Fibroblast of skin of left quadriceps (primary cell): Measurements from ENCODE around the gene DEF6.

Experiments
- DNase-seq, 2 experiments: peaks; one replicate each; pipeline ENCODE4 v3.0.0-alpha.2; 2013; ENCODE audit warnings: low read depth in 2 of 2

The DEF6 gene, protein sequence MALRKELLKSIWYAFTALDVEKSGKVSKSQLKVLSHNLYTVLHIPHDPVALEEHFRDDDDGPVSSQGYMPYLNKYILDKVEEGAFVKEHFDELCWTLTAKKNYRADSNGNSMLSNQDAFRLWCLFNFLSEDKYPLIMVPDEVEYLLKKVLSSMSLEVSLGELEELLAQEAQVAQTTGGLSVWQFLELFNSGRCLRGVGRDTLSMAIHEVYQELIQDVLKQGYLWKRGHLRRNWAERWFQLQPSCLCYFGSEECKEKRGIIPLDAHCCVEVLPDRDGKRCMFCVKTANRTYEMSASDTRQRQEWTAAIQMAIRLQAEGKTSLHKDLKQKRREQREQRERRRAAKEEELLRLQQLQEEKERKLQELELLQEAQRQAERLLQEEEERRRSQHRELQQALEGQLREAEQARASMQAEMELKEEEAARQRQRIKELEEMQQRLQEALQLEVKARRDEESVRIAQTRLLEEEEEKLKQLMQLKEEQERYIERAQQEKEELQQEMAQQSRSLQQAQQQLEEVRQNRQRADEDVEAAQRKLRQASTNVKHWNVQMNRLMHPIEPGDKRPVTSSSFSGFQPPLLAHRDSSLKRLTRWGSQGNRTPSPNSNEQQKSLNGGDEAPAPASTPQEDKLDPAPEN

GRCh38 chr6:35297601-35298481, at the start of gene DEF6:
TSS of gene DEF6 (plus strand) at chr6:35297818. CDS start at chr6:35297857, 39 bp downstream.
- DNase-seq = peak; percentile 59 to 67

DNA sequence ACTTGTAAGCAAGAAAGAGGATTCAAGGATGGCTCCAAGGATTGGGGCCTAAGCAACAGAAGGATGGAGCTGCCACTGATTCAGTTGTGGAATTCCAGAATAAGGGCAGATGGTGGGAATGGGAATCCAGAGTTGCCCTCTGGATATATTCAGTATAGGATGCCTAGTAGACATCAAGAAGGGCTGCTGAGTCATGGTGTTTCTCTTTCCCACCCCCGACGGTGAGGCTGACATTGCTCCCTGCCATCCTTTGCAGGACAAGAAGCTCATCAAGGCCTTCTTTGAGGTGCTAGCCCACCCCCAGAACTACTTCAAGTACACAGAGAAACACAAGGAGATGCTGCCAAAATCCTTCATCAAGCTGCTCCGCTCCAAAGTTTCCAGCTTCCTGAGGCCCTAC, 49.3 kb upstream of the DEF6 start:
- no peak for DNase-seq

DNA sequence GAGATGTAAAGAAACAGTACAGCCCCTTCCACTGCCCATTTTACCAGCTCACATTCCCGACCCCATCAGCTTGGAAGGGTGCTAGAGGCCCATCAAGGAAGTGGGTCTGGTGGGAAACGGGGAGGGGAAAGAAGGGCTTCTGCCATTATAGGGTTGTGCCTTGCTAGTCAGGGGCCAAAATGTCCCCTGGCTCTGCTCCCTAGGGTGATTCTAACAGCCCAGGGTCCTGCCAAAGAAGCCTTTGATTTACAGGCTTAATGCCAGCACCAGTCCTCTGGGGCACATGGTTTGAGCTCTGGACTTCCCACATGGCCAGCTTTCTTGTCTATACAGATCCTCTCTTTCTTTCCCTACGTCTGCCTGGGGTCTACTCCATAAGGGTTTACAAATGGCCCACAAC, 48.7 kb upstream of the DEF6 start:
- DNase-seq = no peak

DNA sequence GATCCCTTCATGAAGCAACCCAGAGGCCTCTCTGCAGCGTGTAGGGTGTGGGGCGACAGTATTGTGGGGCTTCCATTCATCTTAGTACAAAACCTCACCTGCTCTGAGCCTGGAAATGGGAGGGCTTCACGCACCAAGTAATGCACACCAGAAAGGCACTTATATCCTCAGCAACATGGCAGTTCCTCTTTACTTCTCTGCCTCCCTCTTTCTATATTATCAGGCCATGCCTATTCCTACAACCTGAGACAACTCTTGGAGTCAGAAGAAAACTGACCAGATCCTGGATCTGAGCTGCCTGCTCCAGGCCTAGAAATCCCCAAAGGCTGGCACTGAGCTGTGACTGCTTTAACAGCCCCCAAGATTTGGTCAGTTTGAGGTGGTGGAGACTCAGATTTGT, 45.7 kb upstream of the DEF6 start:
- DNase-seq = no peak

- DNase-seq = no peak
Observed at GRCh38 chr6:35253249-35253648, 44.4 kb upstream of the DEF6 start.

DNA sequence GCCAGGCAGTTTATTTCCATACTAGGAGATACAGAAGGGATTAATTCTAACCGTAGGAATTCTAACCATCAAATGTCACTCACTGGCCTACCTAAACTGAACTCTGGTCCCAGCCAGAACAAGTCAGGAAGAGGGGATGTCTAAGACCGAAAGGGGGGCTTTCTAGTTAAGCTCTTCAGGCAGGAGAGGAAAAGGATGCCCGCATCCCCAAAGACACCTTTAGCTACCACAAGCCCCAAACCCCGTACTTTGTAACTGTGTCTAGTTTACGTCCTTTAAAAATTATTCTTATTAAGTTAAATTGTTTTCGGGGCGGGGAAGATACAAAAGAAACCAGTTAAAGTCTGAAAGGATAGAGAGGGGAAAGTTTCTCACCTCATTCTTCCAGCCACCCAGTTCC, 39.3 kb upstream of the DEF6 start:
- DNase-seq = no peak

DNA sequence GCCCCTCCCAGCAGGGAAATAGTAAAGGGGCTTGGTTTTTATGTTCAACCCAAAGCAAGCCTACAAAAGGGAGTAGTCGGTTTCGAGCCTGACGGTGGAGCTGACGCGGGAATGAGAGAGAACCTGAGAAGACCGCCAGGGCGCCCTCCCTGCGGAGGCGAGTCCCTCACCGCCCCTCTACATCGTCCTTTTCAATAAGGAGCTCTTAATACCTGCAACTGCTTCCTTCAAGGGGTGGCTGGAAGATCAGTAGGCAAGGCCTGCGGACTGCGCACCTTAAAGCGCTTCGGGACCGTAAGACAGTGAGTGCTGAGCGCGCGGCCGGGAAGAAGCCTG, 38.8 kb upstream of the DEF6 start:
- peak in 1 of 2 experiments; percentile 20 for DNase-seq

DNA sequence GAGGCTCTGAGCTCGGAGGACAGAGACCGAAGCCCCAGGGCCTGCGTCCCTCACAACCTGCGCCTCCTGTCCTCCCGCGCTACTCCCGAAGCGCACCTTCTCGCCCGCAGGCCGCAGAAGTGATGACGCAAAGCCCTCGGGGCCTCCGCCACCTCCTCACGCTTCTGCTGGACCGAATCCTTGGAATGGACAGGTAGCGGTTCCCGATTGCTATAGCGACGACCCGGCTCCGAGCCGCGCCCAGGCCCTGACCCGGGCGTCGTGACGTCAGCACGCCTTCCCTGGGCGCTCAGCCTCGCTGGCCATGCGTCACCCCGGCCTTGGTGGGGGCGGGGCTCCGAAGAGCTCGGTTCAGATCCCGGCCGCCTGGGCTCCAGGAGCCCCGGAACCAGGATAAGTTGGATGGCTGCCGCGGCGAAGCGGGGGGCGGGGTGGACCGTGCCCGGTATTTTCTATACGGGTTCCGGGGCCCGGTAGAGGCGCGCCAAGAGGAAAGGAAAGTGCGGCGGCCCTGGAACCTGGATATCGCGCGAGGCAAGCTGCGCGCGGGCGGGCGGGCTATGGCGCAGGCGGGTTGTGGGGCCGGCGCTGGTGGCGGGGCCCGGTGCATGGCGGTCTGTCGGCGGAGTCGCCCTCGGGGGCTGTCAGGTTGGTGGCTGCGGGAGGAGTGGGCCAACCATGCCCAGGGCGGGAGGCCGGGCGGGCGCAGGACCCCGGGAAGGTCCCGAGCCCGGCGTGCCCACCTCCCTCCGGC, 38.2 kb upstream of the DEF6 start, which contains the start of gene ZNF76:
TSS of gene ZNF76 (plus strand) at position 542 of the 754 bp plus-strand sequence. CDS start 21,417 bp downstream, outside the sequence.
- peak; percentile 93 to 94 for DNase-seq

GRCh38 chr6:35259948-35260590, 37.5 kb upstream of the DEF6 start:
- no peak for DNase-seq

- no peak for DNase-seq
Observed at GRCh38 chr6:35260591-35261570, 36.7 kb upstream of the DEF6 start.

DNA sequence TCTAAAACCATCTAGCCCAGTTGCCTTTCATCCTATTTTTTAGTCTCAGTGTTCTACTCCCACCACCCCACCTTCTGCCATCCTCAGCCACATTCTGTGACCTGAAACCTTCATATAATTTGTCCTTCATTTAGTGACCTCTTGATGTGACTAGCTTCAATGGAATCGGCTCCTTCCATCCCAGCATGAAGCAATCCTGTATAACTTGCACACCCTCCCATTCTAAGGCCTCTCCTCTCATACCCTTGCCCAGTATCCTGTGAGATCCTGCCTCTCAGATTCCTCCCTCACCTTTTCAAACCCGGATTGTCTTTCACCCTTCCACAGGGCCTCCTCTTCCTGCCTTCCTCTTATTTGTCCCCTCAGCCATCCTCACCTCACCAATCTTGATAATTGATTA, 35.0 kb upstream of the DEF6 start:
- no peak for DNase-seq

DNA sequence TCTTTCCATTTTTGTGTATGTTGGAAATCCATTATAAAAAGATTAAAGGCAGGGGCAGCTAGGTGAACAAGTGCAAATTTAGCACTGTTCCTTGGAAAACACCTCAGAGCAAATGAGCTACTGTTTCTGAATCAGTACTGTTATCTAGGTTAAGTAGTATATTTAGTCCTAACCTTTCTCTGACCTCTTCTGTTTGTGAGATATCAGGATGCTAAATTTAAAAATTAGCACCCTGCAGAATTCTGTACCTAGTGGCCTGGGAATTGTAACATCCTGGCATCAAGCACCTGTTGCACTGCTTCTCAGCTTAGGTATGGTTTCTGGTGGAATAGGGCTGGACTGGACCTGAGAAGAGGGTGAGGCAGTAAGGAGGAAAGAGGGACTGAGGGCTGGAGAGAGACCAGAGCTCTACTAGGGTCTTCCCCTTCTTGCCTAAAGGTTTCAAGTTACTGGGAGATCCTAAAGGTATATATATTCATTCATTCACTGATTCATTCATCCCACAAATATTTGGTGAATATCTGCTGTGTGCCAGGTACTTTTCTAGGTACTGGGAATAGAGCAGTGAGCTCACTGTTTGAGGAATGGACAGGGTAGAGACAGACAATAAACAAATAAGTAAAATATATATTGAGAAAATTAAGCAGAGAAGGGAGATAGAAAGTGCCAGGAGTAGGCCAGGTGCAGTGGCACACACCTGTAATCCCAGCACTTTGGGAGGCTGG, 32.9 kb upstream of the DEF6 start:
- no peak for DNase-seq

DNA sequence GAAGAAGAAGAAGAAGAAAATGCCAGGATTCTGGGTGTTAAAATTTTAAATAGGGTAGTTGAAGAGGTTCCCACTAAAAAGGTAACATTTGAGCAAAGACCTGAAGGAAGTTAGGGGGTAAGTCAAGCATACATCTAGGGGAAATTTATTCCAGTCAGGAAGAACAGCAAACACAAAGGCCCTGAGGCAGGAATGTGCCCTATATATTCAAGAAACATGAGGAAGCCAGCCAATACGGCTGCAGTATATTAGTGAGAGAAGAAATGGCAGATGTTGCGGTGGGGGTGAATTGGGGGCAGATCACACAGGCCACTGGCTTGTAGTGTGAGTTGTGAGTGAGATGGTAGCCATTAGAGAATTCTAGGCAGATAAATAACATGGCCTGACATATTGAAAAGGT, 32.1 kb upstream of the DEF6 start:
- no peak for DNase-seq

GRCh38 chr6:35267446-35267845, 30.2 kb upstream of the DEF6 start:
- DNase-seq = no peak

GRCh38 chr6:35267897-35268296, 29.7 kb upstream of the DEF6 start:
- no peak for DNase-seq

GRCh38 chr6:35272005-35272404, 25.6 kb upstream of the DEF6 start:
- no peak for DNase-seq

- no peak for DNase-seq
Observed at GRCh38 chr6:35273822-35274559, 23.6 kb upstream of the DEF6 start.

DNA sequence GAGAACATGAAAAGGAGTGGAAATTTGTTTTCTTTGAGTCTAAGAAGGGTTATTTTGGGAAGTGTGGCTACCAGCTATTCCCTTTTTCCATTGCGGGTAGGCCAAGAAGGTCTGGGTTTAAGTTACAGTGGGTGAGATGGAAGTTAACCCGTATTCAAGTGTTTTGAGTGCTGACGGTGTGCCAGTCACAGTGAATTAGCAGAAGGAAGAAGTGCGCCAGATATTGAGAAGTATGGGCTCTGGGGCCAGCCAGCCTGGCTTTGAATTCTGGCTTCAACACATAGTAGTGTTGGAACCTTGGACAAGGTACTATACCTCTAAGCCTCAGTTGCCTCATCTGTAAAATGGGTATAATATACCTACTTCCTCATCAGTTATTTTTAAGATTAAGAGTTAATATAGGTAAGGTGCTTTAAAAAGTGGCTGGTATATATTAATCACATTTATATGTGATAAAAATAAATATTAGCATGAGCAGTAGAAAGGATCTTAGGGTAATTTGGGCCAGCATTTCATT, 21.8 kb upstream of the DEF6 start:
- no peak for DNase-seq
